Measurements from ENCODE around the gene EFEMP1.
"Not testable (repeated sequence)": the region's sequence is repeated elsewhere in the genome, so short reads cannot be mapped to it uniquely, and the experiment has no call there.

EFEMP1 gene

DNA sequence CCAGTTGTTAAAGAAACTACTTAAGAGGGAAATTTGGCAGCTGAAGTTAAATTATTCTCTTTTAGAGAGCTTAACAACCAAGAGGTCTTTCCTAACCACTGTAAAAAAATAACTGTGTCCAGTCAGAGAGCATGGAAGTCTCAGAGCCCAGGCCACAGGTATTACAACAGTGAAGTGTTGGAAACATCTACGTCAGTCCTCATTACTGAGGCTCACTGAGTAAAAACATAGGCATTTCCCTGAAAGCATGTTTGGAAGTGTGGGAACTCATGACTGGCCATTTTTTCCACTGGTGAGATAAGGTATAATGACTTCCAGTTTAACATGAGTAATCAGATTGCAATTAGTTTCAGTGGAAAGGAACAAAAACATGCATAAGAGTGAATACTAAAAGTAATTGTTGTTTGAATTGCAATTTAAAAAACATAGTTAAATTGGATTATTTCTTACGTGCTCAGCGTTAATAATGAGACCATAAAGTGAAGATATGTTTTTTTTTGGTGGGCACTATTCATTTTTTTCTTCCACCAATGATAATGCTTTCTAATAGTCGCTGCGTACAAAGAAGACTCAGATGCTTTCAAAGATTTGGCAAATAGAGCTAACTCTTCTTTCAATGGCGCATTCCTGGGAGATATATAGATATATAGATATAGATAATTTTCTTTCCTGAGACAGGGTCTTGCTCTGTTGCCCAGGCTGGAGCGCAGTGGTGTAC lies 60.8 kb downstream of the EFEMP1 start:
- no peak for DNase-seq

DNA sequence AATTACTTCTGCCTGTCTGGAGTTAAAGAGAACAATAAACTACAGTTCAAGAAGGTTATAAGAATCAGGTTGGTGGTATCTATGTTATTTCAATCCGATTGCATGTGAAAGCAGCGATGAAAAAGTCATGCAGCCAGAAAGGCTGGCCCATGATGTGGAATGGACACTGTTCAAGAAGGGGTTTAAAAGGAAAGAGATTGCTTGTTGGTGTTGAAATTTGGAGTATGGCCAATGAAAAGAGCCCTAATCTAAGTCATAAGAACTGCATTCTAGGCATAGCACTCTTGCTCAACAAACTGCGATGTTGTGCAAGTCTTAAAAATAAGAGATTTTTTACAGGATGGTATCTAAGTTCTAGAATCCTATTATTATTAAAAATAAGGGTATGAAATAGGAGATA lies 61.3 kb downstream of the EFEMP1 start:
- DNase-seq: no peak

DNA sequence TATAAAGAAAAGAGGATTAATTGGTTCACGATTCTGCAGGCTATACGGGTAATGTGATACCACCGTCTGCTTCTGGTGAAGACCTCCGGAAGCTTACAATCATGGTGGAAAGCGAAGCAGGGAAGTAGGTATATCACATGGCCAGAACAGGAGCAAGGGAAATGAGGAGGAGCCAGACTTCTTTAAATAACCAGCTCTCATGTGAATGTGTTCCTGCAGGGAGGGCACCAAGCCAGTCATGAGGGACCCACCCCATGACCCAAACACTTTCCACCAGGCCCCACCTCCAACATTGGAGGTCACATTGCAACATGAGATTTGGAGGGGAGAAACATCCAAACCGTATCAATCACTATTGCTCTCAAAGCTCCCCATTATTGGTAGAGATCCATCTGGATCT lies 61.8 kb downstream of the EFEMP1 start:
- no peak for DNase-seq

DNA sequence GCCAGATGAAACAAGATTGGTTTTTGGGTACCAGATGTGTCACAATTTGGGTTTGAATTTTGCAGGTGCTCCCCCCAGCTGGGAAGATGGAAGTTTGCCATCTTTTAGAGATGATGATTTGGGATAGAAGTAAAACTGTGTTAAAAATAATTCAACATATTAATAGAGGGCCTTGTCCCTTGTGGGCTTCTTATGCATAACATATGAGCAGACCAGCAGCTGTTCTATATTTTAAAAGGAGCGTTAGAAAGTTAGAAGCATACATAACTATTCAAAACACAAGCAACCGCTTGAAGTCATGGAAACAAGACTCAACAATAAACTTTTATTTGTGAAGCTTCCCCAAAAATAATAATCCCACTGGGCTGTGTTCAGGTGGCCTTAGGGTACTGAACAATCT lies 62.8 kb downstream of the EFEMP1 start:
- no peak for DNase-seq

DNA sequence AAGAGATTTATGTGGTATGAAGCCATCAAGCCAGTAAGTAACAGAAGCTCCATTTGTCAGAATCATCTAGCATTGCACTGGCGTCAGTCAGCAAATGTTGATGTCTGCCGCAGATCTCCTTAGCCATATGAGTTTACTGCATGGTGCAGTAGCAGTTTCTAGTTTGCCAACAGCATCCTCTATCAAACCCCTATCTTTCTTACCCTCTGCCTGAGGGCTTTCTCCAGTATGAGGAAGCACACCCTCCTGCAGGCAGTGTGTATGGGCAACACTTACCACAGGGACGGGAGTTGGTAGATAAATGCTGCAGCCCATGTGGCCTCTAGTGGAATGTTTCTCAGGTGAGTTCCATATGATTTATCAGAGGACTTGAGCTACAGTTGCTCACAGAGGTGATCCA lies 63.7 kb downstream of the EFEMP1 start:
- DNase-seq: no peak

DNA sequence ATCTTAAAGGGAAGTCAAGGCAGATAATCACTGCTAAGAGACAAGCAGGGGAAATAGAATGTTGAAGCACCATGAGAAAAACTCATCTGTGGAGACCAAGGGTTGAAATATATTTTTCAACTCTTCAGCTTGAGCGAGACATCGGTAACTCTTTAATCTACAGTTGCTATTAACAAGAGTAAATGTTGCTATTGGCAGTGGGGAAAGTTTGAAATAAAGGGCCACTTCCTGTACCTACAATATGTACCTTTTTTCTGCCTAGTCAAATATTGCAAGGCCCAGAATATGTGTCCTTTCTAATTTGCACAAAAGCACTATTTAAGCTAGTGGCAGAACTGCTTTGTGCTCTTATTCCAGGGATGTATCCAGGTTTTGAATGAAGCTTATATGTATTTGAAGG lies 65.8 kb downstream of the EFEMP1 start:
- DNase-seq: no peak

DNA sequence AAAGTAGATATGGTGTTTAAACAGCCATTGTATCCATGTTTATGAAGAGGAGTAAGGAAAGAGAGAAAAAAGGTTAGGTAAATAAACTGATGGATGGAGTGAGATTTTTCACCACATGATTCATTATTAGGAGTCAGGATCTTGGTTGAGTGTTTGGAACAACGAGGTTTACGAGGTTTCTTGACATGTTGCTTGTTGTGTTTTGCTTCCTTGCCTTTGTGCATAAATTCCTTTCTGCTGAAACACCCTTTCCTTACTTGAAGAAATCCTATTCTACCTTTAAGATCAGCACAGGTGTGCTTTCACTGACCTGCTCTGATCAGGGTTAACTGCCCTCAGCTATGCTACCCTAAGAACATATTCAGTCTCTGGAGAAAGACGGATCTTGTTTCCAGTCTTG lies 66.6 kb downstream of the EFEMP1 start:
- DNase-seq: no peak

DNA sequence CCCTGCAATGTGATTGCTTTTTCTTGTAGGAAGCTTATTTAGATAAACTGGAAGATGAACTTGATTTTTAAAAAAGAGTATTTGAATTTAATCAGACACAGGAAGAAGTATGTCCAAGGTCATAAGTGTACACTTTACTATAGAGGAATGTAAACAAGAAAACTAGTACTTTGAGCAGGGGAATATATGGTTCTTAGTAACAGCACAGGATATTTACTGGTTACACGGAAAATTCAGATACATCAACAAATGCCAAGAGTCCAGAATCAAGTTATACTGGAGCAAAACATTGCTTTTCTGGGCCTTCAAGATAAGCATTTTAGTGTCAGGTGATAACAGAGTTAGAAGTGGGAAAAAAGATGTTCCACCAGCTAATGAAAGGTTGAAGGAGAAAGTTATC lies 75.5 kb downstream of the EFEMP1 start:
- DNase-seq: no peak

DNA sequence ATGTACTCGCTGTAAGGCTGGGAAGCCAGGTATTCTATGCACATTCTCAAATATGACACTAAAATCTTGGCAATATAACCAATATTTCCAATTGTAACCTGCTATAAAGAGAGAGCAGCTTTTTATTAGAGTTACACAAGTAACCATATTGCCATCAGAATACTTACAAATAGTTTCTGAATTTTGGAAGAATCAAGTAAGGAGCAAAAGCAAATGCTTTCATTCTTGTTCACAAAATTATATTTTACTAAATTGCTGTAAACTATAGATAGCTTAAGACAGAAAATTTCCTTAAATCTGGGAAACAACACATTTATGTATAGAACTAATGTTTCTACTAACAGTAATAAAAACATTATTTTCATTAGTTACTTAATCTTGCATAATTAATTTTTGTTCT lies 77.2 kb downstream of the EFEMP1 start:
- no peak for DNase-seq

DNA sequence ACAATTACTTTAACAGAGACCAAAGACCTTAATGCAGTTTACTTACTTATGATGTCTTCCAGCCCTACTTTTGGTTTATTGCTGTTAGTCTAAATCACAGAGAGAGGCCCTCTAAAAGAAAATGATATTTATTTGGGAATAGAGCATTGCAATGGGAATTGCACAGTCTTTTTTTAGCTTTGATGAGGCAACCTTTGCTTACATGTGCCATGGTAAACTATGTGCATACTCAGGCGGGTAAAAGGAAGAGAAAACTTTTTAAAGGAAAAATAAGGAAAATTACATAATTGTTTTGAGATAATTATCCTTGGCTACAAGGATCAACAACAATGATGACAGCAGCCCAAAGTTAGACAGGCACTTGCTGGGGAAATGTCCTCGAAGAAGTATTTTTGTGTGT lies 78.6 kb downstream of the EFEMP1 start:
- no peak for DNase-seq

DNA sequence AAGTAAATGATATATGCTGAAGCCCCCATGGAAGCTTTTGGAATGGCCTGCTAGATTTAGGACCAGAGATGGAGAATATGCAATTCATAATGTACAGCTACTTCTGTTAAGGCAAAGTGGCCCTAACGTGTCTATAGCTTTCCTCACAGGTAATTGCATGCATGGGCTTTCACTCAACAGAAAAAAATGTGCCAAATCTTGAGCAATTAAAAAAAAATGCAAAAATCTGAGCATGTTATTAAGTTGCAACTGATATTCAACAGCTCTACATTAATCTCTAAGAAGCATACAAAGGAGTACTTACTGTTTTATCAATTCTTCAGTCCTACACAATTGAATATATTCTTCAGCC lies 79.6 kb downstream of the EFEMP1 start:
- DNase-seq: no peak

DNA sequence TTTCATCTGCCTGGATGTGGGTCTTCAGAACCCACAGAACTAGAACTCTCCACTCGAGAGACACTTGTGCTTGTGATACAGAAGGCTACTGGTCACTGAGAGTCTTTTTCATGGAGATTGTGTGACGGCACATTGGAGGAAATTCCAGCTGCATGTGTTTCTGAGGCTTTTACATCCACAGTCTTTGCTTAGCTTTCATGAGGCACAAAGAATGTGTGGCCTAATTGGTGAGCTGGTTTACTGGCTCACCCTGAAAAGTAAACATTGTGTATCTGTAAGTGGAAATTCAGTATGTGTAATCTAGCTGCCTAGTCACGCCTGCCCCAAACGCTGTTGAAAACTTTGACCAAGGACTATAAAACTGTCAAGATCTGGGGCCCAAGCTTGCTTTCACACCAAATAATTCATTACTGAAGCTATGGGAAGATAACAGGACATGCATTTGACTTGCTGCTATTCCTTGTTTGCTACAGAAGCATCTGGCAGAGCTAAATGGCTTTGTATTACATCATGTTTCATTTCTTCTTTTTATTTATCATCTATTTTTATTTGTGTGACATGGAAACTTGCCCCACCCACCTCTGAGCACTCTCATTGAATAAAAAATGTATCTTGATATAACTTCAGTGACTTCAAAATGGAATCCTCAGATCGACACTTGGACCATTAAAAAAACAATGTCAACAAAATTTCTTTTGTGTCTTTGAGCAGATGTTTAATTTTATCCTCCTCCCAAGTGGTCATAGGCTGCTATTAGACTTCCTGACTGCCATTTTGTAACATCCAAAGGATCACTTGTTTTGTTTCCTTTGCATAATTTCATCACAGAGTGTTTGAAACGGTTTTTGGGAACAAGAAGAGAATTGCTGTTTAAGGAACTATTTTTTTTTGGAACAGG lies 80.2 kb downstream of the EFEMP1 start:
- no peak for DNase-seq

DNA sequence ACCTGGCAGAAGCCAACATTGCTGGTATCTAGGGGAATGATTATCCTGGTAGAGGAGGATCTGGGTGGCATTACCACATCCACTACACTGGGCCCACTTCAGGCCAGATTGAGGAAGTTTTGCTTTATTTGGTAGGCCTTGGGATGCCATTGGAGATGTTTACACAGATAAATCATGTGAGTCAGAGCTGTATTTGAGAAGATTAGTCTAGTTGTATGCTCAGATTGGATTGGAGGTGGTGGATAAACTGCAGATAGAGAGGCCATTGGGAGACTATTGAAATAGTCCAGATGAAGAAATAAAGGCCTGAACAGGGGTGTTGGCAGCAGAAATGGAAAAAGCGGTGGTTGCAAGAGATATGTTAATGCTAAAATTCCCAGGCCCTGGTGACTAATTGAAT lies 81.5 kb downstream of the EFEMP1 start:
- DNase-seq: no peak

DNA sequence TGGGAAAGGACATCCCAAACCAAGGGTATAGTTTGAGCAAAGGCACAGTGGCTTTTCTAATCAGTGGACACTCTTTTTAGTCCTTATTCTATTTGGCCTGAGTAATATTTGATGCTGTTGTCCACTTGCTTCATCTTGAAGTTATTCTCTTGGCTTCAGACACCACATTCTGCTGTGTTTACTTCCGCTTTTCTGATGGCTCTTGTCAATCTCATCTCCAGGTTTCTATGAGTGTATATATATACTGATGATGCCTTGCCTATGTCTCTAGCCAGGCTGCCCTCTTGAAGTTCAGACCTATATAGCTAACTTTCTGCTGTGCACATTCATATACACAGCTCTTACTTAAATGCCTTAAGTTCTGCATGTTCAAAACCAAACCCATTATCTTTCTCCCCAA lies 83.1 kb downstream of the EFEMP1 start:
- no peak for DNase-seq

DNA sequence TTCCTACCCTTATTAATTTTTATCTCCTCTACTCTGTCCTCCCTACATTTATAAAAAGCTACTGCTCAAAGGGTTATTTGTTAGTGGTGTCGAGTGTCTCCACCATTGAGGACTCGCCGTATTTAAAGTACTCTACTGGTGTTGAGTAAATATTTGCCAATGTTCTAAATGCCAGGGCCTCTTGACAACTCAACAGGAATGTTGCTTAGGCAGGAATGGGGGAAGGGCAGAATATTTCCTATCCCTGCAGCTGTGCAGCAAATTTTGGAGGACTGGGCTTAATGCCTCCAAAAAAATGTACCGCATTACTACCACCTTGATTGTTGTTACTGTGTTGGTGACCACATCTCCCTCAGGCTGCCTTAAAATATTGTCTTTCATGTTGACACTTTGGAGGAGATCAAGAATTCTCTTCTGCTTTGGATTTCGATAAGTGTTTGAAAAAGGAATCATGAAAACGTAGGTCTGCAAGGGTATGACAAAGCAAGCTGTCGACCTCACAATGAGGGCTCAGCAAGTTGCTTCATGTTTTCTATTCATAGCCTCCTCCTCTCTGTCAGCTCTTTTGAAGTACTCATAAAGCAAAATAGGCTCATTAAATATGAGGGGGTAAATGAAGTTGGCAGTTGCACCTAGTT lies 84.3 kb downstream of the EFEMP1 start:
- no peak for DNase-seq

DNA sequence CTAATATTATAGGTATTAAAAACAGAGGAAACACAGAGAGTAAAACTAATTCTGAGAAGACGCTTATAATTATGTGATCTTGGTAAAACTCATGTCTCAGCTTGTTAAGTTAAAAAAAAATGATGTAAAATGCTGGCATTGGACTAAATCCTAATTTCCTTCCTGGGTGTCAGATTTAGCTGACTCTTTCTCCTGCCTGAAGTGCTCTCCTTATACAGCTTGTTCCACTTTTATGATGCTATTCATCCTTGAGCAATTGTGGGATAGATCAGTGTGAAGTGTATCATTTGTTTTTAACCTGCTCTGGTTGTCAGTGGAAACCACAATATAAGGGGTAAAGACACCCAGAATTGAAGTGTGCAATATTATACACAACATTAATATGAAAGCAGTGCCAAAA lies 84.9 kb downstream of the EFEMP1 start:
- no peak for DNase-seq

DNA sequence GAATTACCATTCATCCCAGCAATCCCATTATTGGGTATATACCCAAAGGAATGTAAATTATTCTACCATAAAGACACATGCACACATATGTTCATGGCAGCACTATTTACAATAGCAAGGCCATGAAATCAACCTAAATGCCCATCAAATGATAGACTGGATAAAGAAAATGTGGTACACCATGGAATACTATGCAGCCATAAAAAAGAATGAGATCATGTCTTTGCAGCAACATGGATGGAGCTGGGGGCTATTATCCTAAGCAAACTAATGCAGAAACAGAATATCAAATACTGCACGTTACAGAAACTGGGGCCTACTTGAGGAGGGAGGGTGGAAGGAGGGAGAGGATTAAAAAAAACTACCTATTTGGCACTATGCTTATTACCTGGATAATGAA lies 85.5 kb downstream of the EFEMP1 start:
- DNase-seq: not testable (repeated sequence)

DNA sequence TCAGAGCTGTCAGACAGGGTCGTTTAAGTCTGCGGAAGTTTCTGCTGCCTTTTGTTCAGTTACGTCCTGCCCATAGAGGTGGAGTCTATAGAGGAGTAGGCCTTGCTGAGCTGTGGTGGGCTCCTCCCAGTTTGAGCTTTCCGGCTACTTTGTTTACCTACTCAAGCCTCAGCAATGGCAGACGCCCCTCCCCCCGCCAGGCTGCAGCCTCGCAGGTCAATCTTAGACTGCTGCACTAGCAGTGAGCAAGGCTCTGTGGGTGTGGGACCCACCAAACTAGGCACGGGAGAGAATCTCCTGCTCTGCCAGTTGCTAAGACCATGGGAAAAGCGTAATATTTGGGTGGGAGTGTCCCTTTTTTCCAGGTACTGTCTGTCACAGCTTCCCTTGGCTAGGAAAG lies 86.5 kb downstream of the EFEMP1 start:
- DNase-seq: no peak

DNA sequence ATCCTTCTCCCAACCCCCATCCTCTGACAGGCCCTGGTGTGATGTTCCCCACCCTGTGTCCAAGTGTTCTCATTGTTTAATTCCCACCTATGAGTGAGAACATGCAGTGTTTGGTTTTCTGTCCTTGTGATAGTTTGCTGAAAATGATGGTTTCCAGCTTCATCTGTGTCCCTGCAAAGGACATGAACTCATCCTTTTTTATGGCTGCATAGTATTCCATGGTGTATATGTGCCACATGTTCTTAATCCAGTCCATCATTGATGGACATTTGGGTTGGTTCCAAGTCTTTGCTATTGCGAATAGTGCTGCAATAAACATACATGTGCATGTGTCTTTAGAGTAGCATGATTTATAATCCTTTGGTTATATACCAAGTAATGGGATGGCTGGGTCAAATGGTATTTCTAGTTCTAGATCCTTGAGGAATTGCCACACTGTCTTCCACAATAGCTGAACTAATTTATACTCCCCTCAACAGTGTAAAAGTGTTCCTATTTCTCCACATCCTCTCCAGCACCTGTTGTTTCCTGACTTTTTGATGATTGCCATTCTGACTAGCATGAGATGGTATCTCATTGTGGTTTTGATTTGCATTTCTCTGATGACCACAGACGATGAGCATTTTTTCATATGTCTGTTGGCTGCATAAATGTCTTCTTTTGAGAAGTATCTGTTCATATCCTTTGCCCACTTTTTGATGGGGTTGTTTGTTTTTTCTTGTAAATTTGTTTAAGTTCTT lies 91.7 kb downstream of the EFEMP1 start:
- DNase-seq: not testable (repeated sequence)

DNA sequence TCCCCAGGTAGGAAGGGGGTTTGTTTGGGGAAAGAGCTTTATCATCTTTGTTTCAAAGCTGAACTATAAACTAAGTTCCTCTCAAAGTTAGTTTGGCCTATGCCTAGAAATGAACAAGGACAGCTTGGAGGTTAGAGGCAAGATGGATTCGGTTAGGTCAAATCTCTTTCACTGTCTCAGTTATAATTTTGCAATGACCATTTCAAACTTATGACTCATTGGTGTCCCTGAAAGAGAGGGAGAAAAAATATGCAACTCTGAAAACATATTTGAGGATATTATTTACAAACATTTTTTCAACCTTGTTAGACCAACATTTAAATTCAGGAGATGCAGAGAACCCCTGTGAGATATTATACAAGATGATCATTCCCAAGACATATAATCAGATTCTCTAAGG lies 95.7 kb downstream of the EFEMP1 start:
- DNase-seq: no peak

DNA sequence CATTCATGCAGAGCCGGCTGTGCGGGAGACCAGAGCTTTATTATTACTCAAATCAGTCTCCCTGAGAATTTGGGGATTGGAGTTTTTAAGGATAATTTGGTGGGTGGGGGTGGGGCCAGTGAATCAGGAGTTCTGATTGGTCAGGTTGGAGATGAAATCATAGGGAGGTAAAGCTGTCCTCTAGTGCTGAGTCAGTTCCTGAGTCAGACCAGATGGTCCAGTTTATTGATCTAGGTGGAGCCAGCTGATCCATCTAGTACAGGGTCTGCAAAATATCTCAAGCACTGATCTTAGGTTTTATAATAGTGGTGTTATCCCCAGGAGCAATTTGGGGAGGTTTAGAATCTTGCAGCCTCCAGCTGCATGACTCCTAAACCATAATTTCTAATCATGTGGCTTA lies 96.2 kb downstream of the EFEMP1 start:
- DNase-seq: not testable (repeated sequence)

DNA sequence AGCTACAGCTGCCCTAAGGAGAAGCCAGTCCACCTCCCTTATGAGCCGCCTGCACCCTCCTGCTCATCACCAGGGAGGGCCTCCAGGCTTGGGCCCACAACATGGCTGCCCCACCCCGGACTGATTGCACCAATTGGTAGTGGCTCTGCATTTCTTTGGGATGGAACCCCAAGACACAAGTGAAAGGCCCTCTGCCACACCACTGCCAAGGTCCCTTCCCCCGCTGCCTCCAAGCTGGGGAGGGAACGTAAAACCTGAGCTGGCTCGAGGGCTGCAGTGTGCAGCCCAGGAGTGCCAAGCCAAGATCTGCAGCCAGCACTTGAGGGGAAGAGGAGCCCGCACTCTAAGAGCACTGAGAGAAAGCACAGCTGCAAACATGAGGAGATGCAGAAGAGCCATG lies 97.3 kb downstream of the EFEMP1 start:
- no peak for DNase-seq

DNA sequence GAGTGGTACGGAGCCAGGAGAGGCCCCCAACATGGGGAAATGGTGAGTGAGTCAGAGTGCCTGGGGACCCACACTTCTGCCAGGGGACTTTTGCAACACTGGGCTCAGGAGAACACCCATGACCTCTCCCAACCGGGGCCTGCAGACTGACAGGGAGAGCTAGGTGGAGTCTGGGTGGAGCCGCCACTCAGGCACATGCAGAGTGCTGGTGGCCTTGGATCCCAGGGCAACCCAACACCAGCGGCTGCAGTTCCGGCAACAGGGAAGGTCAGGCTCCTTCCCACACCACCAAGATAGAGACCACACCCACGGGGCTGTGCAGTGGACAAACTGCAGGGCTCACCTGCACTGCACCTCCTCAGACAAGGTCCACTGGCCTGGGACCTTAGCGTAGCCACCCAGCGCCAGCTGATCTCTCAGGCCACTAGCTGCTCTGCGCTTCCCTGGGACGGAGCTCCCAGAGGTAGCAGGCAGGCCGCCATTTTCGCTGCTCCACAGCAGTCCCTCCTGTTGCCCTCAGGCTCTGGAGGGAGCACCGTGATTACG lies 99.0 kb downstream of the EFEMP1 start:
- no peak for DNase-seq
